ENCODE measurements around the gene TAC3.
"Not testable (repeated sequence)": the region's sequence is repeated elsewhere in the genome, so short reads cannot be mapped to it uniquely, and the experiment has no call there.

TAC3 gene

GRCh38 chr12:56977361-56977760, 39.0 kb downstream of the TAC3 start:
- not testable (repeated sequence) for H3K27me3 ChIP-seq (replicated peaks; ENCODE audit: control insufficient read depth, insufficient read depth, low read length, poor library complexity, severe bottlenecking)

GRCh38 chr12:56974224-56974623, 42.1 kb downstream of the TAC3 start:
- not testable (repeated sequence) for H3K27me3 ChIP-seq (replicated peaks; ENCODE audit: control insufficient read depth, insufficient read depth, low read length, poor library complexity, severe bottlenecking); H3K36me3 ChIP-seq (ENCODE audit: control insufficient read depth, insufficient read depth, low read length); DNase-seq; H3K27ac ChIP-seq (ENCODE audit: insufficient read depth, low read length, poor library complexity, severe bottlenecking); H3K4me3 ChIP-seq (ENCODE audit: insufficient read depth, low read depth, low read length, poor library complexity, severe bottlenecking); H3K4me1 ChIP-seq (ENCODE audit: control insufficient read depth, insufficient read depth, low read length, poor library complexity, severe bottlenecking); H3K9me3 ChIP-seq (ENCODE audit: control insufficient read depth, low read length)

More at GRCh38 chr12:56977361-56977760, 39.0 kb downstream of the TAC3 start:
- H3K4me1 ChIP-seq (ENCODE audit: control insufficient read depth, insufficient read depth, low read length, poor library complexity, severe bottlenecking); H3K36me3 ChIP-seq (ENCODE audit: control insufficient read depth, insufficient read depth, low read length); H3K9me3 ChIP-seq (ENCODE audit: control insufficient read depth, low read length); H3K4me3 ChIP-seq (ENCODE audit: insufficient read depth, low read depth, low read length, poor library complexity, severe bottlenecking); H3K27ac ChIP-seq (ENCODE audit: insufficient read depth, low read length, poor library complexity, severe bottlenecking); DNase-seq: not testable (repeated sequence)

- DNase-seq; H3K36me3 ChIP-seq (ENCODE audit: control insufficient read depth, insufficient read depth, low read length); H3K27ac ChIP-seq (ENCODE audit: insufficient read depth, low read length, poor library complexity, severe bottlenecking); H3K9me3 ChIP-seq (ENCODE audit: control insufficient read depth, low read length); H3K4me1 ChIP-seq (ENCODE audit: control insufficient read depth, insufficient read depth, low read length, poor library complexity, severe bottlenecking); H3K4me3 ChIP-seq (ENCODE audit: insufficient read depth, low read depth, low read length, poor library complexity, severe bottlenecking); H3K27me3 ChIP-seq (replicated peaks; ENCODE audit: control insufficient read depth, insufficient read depth, low read length, poor library complexity, severe bottlenecking): not testable (repeated sequence)
Measured at GRCh38 chr12:56968910-56969309, 47.4 kb downstream of the TAC3 start.

GRCh38 chr12:56965997-56966642, 50.2 kb downstream of the TAC3 start:
- not testable (repeated sequence) for H3K36me3 ChIP-seq (ENCODE audit: control insufficient read depth, insufficient read depth, low read length); H3K9me3 ChIP-seq (ENCODE audit: control insufficient read depth, low read length); H3K27ac ChIP-seq (ENCODE audit: insufficient read depth, low read length, poor library complexity, severe bottlenecking); H3K4me3 ChIP-seq (ENCODE audit: insufficient read depth, low read depth, low read length, poor library complexity, severe bottlenecking); H3K27me3 ChIP-seq (replicated peaks; ENCODE audit: control insufficient read depth, insufficient read depth, low read length, poor library complexity, severe bottlenecking); H3K4me1 ChIP-seq (ENCODE audit: control insufficient read depth, insufficient read depth, low read length, poor library complexity, severe bottlenecking); DNase-seq

- not testable (repeated sequence) for H3K27me3 ChIP-seq (replicated peaks; ENCODE audit: control insufficient read depth, insufficient read depth, low read length, poor library complexity, severe bottlenecking); H3K4me1 ChIP-seq (ENCODE audit: control insufficient read depth, insufficient read depth, low read length, poor library complexity, severe bottlenecking); H3K4me3 ChIP-seq (ENCODE audit: insufficient read depth, low read depth, low read length, poor library complexity, severe bottlenecking); H3K27ac ChIP-seq (ENCODE audit: insufficient read depth, low read length, poor library complexity, severe bottlenecking); H3K36me3 ChIP-seq (ENCODE audit: control insufficient read depth, insufficient read depth, low read length); DNase-seq; H3K9me3 ChIP-seq (ENCODE audit: control insufficient read depth, low read length)
Measured at GRCh38 chr12:56965124-56965523, 51.2 kb downstream of the TAC3 start.

- DNase-seq; H3K27ac ChIP-seq (ENCODE audit: insufficient read depth, low read length, poor library complexity, severe bottlenecking); H3K4me3 ChIP-seq (ENCODE audit: insufficient read depth, low read depth, low read length, poor library complexity, severe bottlenecking); H3K4me1 ChIP-seq (ENCODE audit: control insufficient read depth, insufficient read depth, low read length, poor library complexity, severe bottlenecking); H3K9me3 ChIP-seq (ENCODE audit: control insufficient read depth, low read length); H3K27me3 ChIP-seq (replicated peaks; ENCODE audit: control insufficient read depth, insufficient read depth, low read length, poor library complexity, severe bottlenecking); H3K36me3 ChIP-seq (ENCODE audit: control insufficient read depth, insufficient read depth, low read length): not testable (repeated sequence)
Measured at GRCh38 chr12:56963557-56963956, 52.8 kb downstream of the TAC3 start.

- not testable (repeated sequence) for H3K27ac ChIP-seq (ENCODE audit: insufficient read depth, low read length, poor library complexity, severe bottlenecking); H3K27me3 ChIP-seq (replicated peaks; ENCODE audit: control insufficient read depth, insufficient read depth, low read length, poor library complexity, severe bottlenecking); DNase-seq; H3K9me3 ChIP-seq (ENCODE audit: control insufficient read depth, low read length); H3K4me3 ChIP-seq (ENCODE audit: insufficient read depth, low read depth, low read length, poor library complexity, severe bottlenecking); H3K36me3 ChIP-seq (ENCODE audit: control insufficient read depth, insufficient read depth, low read length); H3K4me1 ChIP-seq (ENCODE audit: control insufficient read depth, insufficient read depth, low read length, poor library complexity, severe bottlenecking)
Measured at GRCh38 chr12:56962247-56962646, 54.1 kb downstream of the TAC3 start.

All from effector memory CD4-positive, alpha-beta T cell (primary cell).